HepG2 (cell line): ENCODE data around the gene PPFIA4. TPM values are rescaled to one million over a fixed set of nuclear protein-coding genes. Genes with fewer than 3 reads are reported as not detected.

ENCODE experiments used
- ATAC-seq: fragments of 200-7000 bp; cut with Tn5 transposase; 3 replicates; pipeline ENCODE4 v1.9.1; 2020; ENCODE audit warnings: mild to moderate bottlenecking, moderate library complexity
- BruUV-seq: library from RNA; stranded (reverse); fragments of 400-500 nt; replicated peaks from 2 replicates; lab custom pipeline; 2021; lab: Mats Ljungman, UMichigan
- CTCF ChIA-PET: fragments of 300-600 bp; formaldehyde crosslinking; extraction: SDS; loops from one replicate; lab custom pipeline; 2021; ENCODE audit warnings: low total read pairs, inconsistent platforms, low intra/inter-chr PET ratio; lab: Yijun Ruan, JAX
- POLR2A ChIA-PET: fragments of 350-600 bp; sonication (Branson Sonifier 250); formaldehyde crosslinking; loops from one replicate; lab custom pipeline; 2020; ENCODE audit warnings: antibody characterized with exemption, inconsistent platforms; lab: Yijun Ruan, JAX
- DNase-seq: peaks from one replicate; pipeline ENCODE4 v3.0.0-alpha.2; 2015; ENCODE audit warnings: low spot score
- FAIRE-seq: peaks from 3 replicates; lab custom pipeline; 2011; peaks lifted over from hg19 to GRCh38; lab: Jason Lieb, UNC
- H2AFZ ChIP-seq: one replicate; pipeline ENCODE4 v1.6.1; 2011; ENCODE audit warnings: low read length, inconsistent platforms
- H3K27ac ChIP-seq: fragments of 300-600 bp; 3 replicates; pipeline ENCODE4 v1.8.0; 2011; ENCODE audit warnings: mixed run types, mild to moderate bottlenecking, mixed read lengths, low read length, inconsistent platforms; ENCODE audit not compliant: insufficient read depth; ENCODE audit errors: extremely low read length
- H3K27me3 ChIP-seq, 2 experiments: fragments of 200-600 bp in 1 of 2; 2 replicates in 1 of 2; 3 replicates in 1 of 2; pipeline versions ENCODE4 v1.6.0 to v1.8.0; 2011; ENCODE audit warnings: low read length in 2 of 2, mild to moderate bottlenecking in 2 of 2, moderate library complexity in 2 of 2, inconsistent platforms in 1 of 2; ENCODE audit not compliant: insufficient read depth in 2 of 2, control insufficient read depth in 1 of 2
- H3K36me3 ChIP-seq, 2 experiments: fragments of 200-600 bp in 1 of 2; replicated peaks in 1 of 2; 2 replicates in 1 of 2; 3 replicates in 1 of 2; pipeline versions ENCODE4 v1.5.1 to v1.8.0; 2011; ENCODE audit warnings: low read length in 2 of 2, inconsistent platforms in 1 of 2; ENCODE audit not compliant: insufficient read depth in 2 of 2, control insufficient read depth in 1 of 2
- H3K4me1 ChIP-seq: 2 replicates; pipeline ENCODE4 v1.5.1; 2012; ENCODE audit warnings: low read length, inconsistent platforms; ENCODE audit not compliant: insufficient read depth
- H3K4me2 ChIP-seq: 2 replicates; pipeline ENCODE4 v1.6.0; 2011; ENCODE audit warnings: low read depth, low read length, inconsistent platforms
- H3K4me3 ChIP-seq, 3 experiments: fragments of 200-600 bp in 1 of 3; sonication (generic), shearing (Covaris generic) in 1 of 3; replicated peaks in 1 of 3; 2 replicates each; pipeline ENCODE4 v1.5.1; 2011 to 2016; ENCODE audit warnings: low read length in 3 of 3, inconsistent platforms in 2 of 3, low read depth in 2 of 3, mild to moderate bottlenecking in 2 of 3, control low read depth in 1 of 3, mixed read lengths in 1 of 3; ENCODE audit not compliant: insufficient read depth in 1 of 3
- H3K79me2 ChIP-seq: one replicate; pipeline ENCODE4 v1.6.1; 2011; ENCODE audit warnings: low read length, inconsistent platforms; ENCODE audit not compliant: insufficient read depth
- H3K9ac ChIP-seq: 2 replicates; pipeline ENCODE4 v1.6.0; 2011; ENCODE audit warnings: mild to moderate bottlenecking, low read depth, low read length, inconsistent platforms; ENCODE audit not compliant: insufficient read depth
- H3K9me3 ChIP-seq: 2 replicates; pipeline ENCODE4 v1.5.1; 2012; ENCODE audit warnings: mild to moderate bottlenecking, low read length
- H4K20me1 ChIP-seq: 2 replicates; pipeline ENCODE4 v1.6.0; 2011; ENCODE audit warnings: inconsistent platforms, mild to moderate bottlenecking, low read length, moderate library complexity; ENCODE audit not compliant: insufficient read depth
- ARID4A ChIP-seq: sonication (generic); formaldehyde crosslinking; IDR thresholded peaks from 2 replicates; pipeline ENCODE4 v1.5.0; 2020; ENCODE audit warnings: mild to moderate bottlenecking, missing genetic modification reagents, borderline replicate concordance
- CREB1 ChIP-seq, 2 experiments: fragments of 450-650 bp in 1 of 2; IDR thresholded peaks; 2 replicates each; pipeline ENCODE4 v1.6.1; 2016 to 2017; ENCODE audit warnings: control low read depth in 1 of 2, mild to moderate bottlenecking in 1 of 2, missing compliant biosample characterization in 1 of 2, missing genetic modification characterization in 1 of 2
- E2F1 ChIP-seq: sonication (generic); formaldehyde crosslinking; IDR thresholded peaks from 2 replicates; pipeline ENCODE4 v1.5.0; 2020; ENCODE audit warnings: missing genetic modification reagents
- IRF1 ChIP-seq: sonication (generic); formaldehyde crosslinking; IDR thresholded peaks from 2 replicates; pipeline ENCODE4 v1.4.0; 2020; ENCODE audit warnings: low read depth, mild to moderate bottlenecking, missing genetic modification reagents
- JUND ChIP-seq: sonication (generic); formaldehyde crosslinking; IDR thresholded peaks from 2 replicates; pipeline ENCODE4 v1.8.0; 2022; ENCODE audit warnings: mild to moderate bottlenecking, missing genetic modification reagents
- LCORL ChIP-seq, 2 experiments: fragments of 450-650 bp in 1 of 2; sonication (generic) in 1 of 2; formaldehyde crosslinking in 1 of 2; IDR thresholded peaks; 2 replicates each; pipeline versions ENCODE4 v1.5.0 to v1.6.1; 2017 to 2020; ENCODE audit warnings: antibody characterized with exemption in 1 of 2, missing genetic modification reagents in 1 of 2
- PLSCR1 ChIP-seq: sonication (generic); formaldehyde crosslinking; IDR thresholded peaks from 2 replicates; pipeline ENCODE4 v1.5.0; 2020; ENCODE audit warnings: missing genetic modification reagents, mild to moderate bottlenecking, borderline replicate concordance
- REL ChIP-seq: sonication (generic); formaldehyde crosslinking; conservative IDR thresholded peaks from 2 replicates; pipeline ENCODE4 v1.8.0; 2022; ENCODE audit warnings: mild to moderate bottlenecking, missing genetic modification reagents, moderate library complexity
- SETDB1 ChIP-seq: sonication (generic); formaldehyde crosslinking; IDR thresholded peaks from 2 replicates; pipeline ENCODE4 v1.5.1; 2020; ENCODE audit warnings: missing genetic modification reagents, mild to moderate bottlenecking, borderline replicate concordance
- ZNF367 ChIP-seq: sonication (generic); formaldehyde crosslinking; IDR thresholded peaks from 2 replicates; pipeline ENCODE4 v1.4.0; 2020; ENCODE audit warnings: missing genetic modification reagents, borderline replicate concordance
- ZNF672 ChIP-seq: sonication (generic); formaldehyde crosslinking; IDR thresholded peaks from 2 replicates; pipeline ENCODE4 v1.8.1; 2022; ENCODE audit warnings: missing genetic modification reagents
- ZNF710 ChIP-seq: sonication (generic); formaldehyde crosslinking; IDR thresholded peaks from 2 replicates; pipeline ENCODE4 v1.5.0; 2020; ENCODE audit warnings: mild to moderate bottlenecking, missing genetic modification reagents, borderline replicate concordance
- WGBS: methylation state at CpG from one replicate; pipeline ENCODE4 v1.1.6; 2017; ENCODE audit warnings: low lambda C conversion rate; 5-methylcytosine and 5-hydroxymethylcytosine counted together
- in situ Hi-C: cut with HindIII; loops from 2 replicates; pipeline ENCODE4 v1.10.0; 2017; ENCODE audit warnings: low pct_unique_long_range_greater_than_20kb; ENCODE audit not compliant: extremely low pct_ligation_motif_present
- intact Hi-C: fragments of 100-400 bp; cut with micrococcal nuclease; formaldehyde crosslinking; loops from one replicate; pipeline ENCODE4 v1.10.0; 2022; ENCODE audit not compliant: unreplicated experiment
- polyA plus RNA-seq, 8 experiments: library from polyadenylated mRNA; depleted of rRNA in 3 of 8; stranded (reverse) in 7 of 8; unstranded in 1 of 8; fragments of >200 nt; fragmentation: Illumina TruSeq in 4 of 8; extraction: Trizol in 4 of 8; gene quantifications; 2 replicates each; pipeline versions ENCODE4 v1.2.1 to v1.2.3, GENCODE V29; 2011 to 2016; ENCODE audit warnings: low read depth in 4 of 8, missing spikeins in 1 of 8, mixed read lengths in 1 of 8; ENCODE audit not compliant: insufficient read depth in 1 of 8
- total RNA-seq, 5 experiments: library from RNA; depleted of rRNA; stranded (reverse); fragments of >200 nt; fragmentation: Illumina TruSeq; extraction: Trizol; gene quantifications; 2 replicates each; pipeline ENCODE4 v1.2.3, GENCODE V29; 2016; ENCODE audit warnings: low read depth in 1 of 5

Gene PPFIA4
- total and polyA plus RNA-seq, 2 of the 13 experiments (the other 11 are each of a cell fraction or from before 2014, with no cell fraction given) = 6.4 TPM; not detected in 1

- Histone ChIP-seq H3K4me3 (no peak overlapping the region), H2AFZ (no peak overlapping the region), H3K4me2 (no peak overlapping the region), H3K9ac (no peak overlapping the region), H3K79me2 (no peaks in the 10 kb centered on the region), H3K27me3 (peaks cover under 1 to 2% of the 10 kb centered on the region in 2 experiments; a peak in 2 of 5 replicates), H3K9me3 (peaks cover 13% of the 10 kb centered on the region; the same call in 1 of the 2 replicates), H4K20me1 (no peaks in the 10 kb centered on the region), H3K36me3 (no peaks in the 10 kb centered on the region), H3K4me1 (peaks cover 8% of the 10 kb centered on the region), H3K27ac (no peak overlapping the region)
- no TSS peak for BruUV-seq
- in situ Hi-C loops = no loop called here
- POLR2A ChIA-PET = no interaction called here
- no peak for ATAC-seq
- no peak for FAIRE-seq
- CTCF ChIA-PET = no interaction called here
- intact Hi-C loops = no loop called here
- 20% methylated on average over 8 of the region's 8 CpGs for WGBS
- no peak for DNase-seq
- TF ChIP-seq PLSCR1 = no peak
- TF ChIP-seq LCORL (IDR thresholded peaks at IDR 0.05) = no peak
- no peak for TF ChIP-seq LCORL (CRISPR knock-in tag; IDR thresholded peaks at IDR 0.05)
- no peak for TF ChIP-seq ZNF672 (CRISPR knock-in tag)
- no peak for TF ChIP-seq E2F1 (CRISPR knock-in tag)
- no peak for TF ChIP-seq SETDB1 (CRISPR knock-in tag)
- TF ChIP-seq ZNF367 = no peak
- no peak for TF ChIP-seq JUND (CRISPR knock-in tag)
- no peak for TF ChIP-seq ARID4A (CRISPR knock-in tag)
- TF ChIP-seq CREB1 (IDR thresholded peaks at IDR 0.05) = no peak
- TF ChIP-seq CREB1 (CRISPR knock-in tag; IDR thresholded peaks at IDR 0.05) = no peak
- no peak for TF ChIP-seq IRF1 (CRISPR knock-in tag)
- TF ChIP-seq ZNF710 (CRISPR knock-in tag) = no peak
- no peak for TF ChIP-seq REL (CRISPR knock-in tag)
These were observed 72.7 kb downstream of the PPFIA4 start for GRCh38 chr1:203098914-203099520.
